ENCODE results near the gene GPC1. TPM values are rescaled to one million over a fixed set of nuclear protein-coding genes. Genes with fewer than 3 reads are reported as not detected.
A peak's percentile ranks its signal among the peaks of the same experiment; 100 is the strongest.

GPC1 gene
- total RNA-seq, 4 donors from 2014 or later, result 112 to 188 (median 180) TPM

GRCh38 chr2:240447331-240447730 is 11.9 kb downstream of the GPC1 start:
- DNase-seq, result no peak
- in situ Hi-C loops (cut with MboI; ENCODE audit: low sequenced_read_pairs in 4 of 4), result loop anchor here in 1 of 4 donors (25.0 kb wide), 1 partner anchor 210 kb away; no protein-coding TSS in a partner anchor
- TF ChIP-seq POLR2A (IDR thresholded peaks at IDR 0.05) (no peak), CTCF (IDR thresholded peaks at IDR 0.05 in 4 of 5, conservative IDR thresholded peaks at IDR 0.05 in 1 of 5) (no peak)

GRCh38 chr2:240447934-240448333 is 12.5 kb downstream of the GPC1 start:
- peak in 1 of 2 donors; percentile 12 for ATAC-seq

More at GRCh38 chr2:240447331-240447730, 11.9 kb downstream of the GPC1 start:
- no peaks in the 10 kb centered on the region for H3K27me3 ChIP-seq
- H3K4me1 ChIP-seq, result peaks cover 60 to 71% of the 10 kb centered on the region in 2 donors
- ATAC-seq, result no peak
- intact Hi-C loops (cut with DNase I; ENCODE audit: low total_unique reads), result no loop called here
- no peaks in the 10 kb centered on the region for H3K9me3 ChIP-seq
- no peaks in the 10 kb centered on the region for H3K36me3 ChIP-seq
- H3K27ac ChIP-seq, result peak overlapping the region in 2 of 4 donors; percentile 30 to 60
- no peak overlapping the region for H3K4me3 ChIP-seq

GRCh38 chr2:240448387-240449274 is 13.2 kb downstream of the GPC1 start:
- Histone ChIP-seq H3K36me3 (no peaks in the 10 kb centered on the region), H3K9me3 (no peaks in the 10 kb centered on the region), H3K4me3 (no peak overlapping the region), H3K27ac (peak overlapping the region in 1 of 4 donors; percentile 30), H3K27me3 (no peaks in the 10 kb centered on the region), H3K4me1 (peaks cover 48 to 59% of the 10 kb centered on the region in 2 donors)
- DNase-seq (no peak), ATAC-seq (no peak)
- intact Hi-C loops (cut with DNase I; ENCODE audit: low total_unique reads) (no loop called here), in situ Hi-C loops (cut with MboI; ENCODE audit: low sequenced_read_pairs in 4 of 4) (loop anchor here in 1 of 4 donors (25.0 kb wide), 1 partner anchor 211 kb away; no protein-coding TSS in a partner anchor)
- TF ChIP-seq POLR2A (IDR thresholded peaks at IDR 0.05) (no peak), CTCF (IDR thresholded peaks at IDR 0.05 in 4 of 5, conservative IDR thresholded peaks at IDR 0.05 in 1 of 5) (no peak)

More at GRCh38 chr2:240447934-240448333, 12.5 kb downstream of the GPC1 start:
- in situ Hi-C loops (cut with MboI; ENCODE audit: low sequenced_read_pairs in 4 of 4), result loop anchor here in 1 of 4 donors (25.0 kb wide), 1 partner anchor 211 kb away; no protein-coding TSS in a partner anchor
- Histone ChIP-seq H3K27me3 (no peaks in the 10 kb centered on the region), H3K4me1 (peaks cover 55 to 66% of the 10 kb centered on the region in 2 donors), H3K27ac (peak overlapping the region in 2 of 4 donors; percentile 30 to 60), H3K9me3 (no peaks in the 10 kb centered on the region), H3K36me3 (no peaks in the 10 kb centered on the region), H3K4me3 (no peak overlapping the region)
- no peak for DNase-seq
- intact Hi-C loops (cut with DNase I; ENCODE audit: low total_unique reads), result no loop called here
- TF ChIP-seq CTCF (IDR thresholded peaks at IDR 0.05 in 4 of 5, conservative IDR thresholded peaks at IDR 0.05 in 1 of 5), result no peak
- TF ChIP-seq POLR2A (IDR thresholded peaks at IDR 0.05), result no peak

- TF ChIP-seq CTCF (IDR thresholded peaks at IDR 0.05 in 4 of 5, conservative IDR thresholded peaks at IDR 0.05 in 1 of 5), result no peak
- no peak for TF ChIP-seq POLR2A (IDR thresholded peaks at IDR 0.05)
- no peak for ATAC-seq
- no peak overlapping the region for H3K27ac ChIP-seq
Observed at GRCh38 chr2:240449764-240450531, 14.5 kb downstream of the GPC1 start.

More at GRCh38 chr2:240449764-240450531, 14.5 kb downstream of the GPC1 start:
- intact Hi-C loops (cut with DNase I; ENCODE audit: low total_unique reads) (no loop called here), in situ Hi-C loops (cut with MboI; ENCODE audit: low sequenced_read_pairs in 4 of 4) (loop anchor here in 1 of 4 donors (25.0 kb wide), 1 partner anchor 213 kb away; no protein-coding TSS in a partner anchor)
- no peaks in the 10 kb centered on the region for H3K9me3 ChIP-seq
- peaks cover 50 to 52% of the 10 kb centered on the region in 2 donors for H3K4me1 ChIP-seq
- no peaks in the 10 kb centered on the region for H3K27me3 ChIP-seq
- H3K36me3 ChIP-seq, result no peaks in the 10 kb centered on the region
- DNase-seq, result no peak
- H3K4me3 ChIP-seq, result no peak overlapping the region
